HepG2 (cell line): Measurements from ENCODE around the gene CNR2. TPM values are rescaled to one million over a fixed set of nuclear protein-coding genes. Genes with fewer than 3 reads are reported as not detected.

Experiments
- ELF1 ChIP-seq: sonication (generic); formaldehyde crosslinking; IDR thresholded peaks from 2 replicates; pipeline ENCODE4 v1.4.0; 2020; ENCODE audit warnings: missing genetic modification reagents
- STAG1 ChIP-seq: sonication (generic); formaldehyde crosslinking; IDR thresholded peaks from 2 replicates; pipeline ENCODE4 v1.4.0; 2020; ENCODE audit warnings: missing genetic modification reagents
- ZBTB38 ChIP-seq: sonication (generic); formaldehyde crosslinking; IDR thresholded peaks from 2 replicates; pipeline ENCODE4 v1.5.1; 2020; ENCODE audit warnings: mild to moderate bottlenecking, missing genetic modification reagents
- ZBTB7B ChIP-seq: sonication (generic); formaldehyde crosslinking; IDR thresholded peaks from 2 replicates; pipeline ENCODE4 v1.4.0; 2020; ENCODE audit warnings: missing genetic modification reagents
- ZMYM4 ChIP-seq: sonication (generic); formaldehyde crosslinking; IDR thresholded peaks from 2 replicates; pipeline ENCODE4 v1.8.1; 2023; ENCODE audit warnings: mild to moderate bottlenecking, missing genetic modification reagents
- ZNF350 ChIP-seq: sonication (generic); formaldehyde crosslinking; IDR thresholded peaks from 2 replicates; pipeline ENCODE4 v1.4.0; 2020; ENCODE audit warnings: mild to moderate bottlenecking, low read depth, missing genetic modification reagents, borderline replicate concordance
- ZNF432 ChIP-seq: sonication (generic); formaldehyde crosslinking; IDR thresholded peaks from 2 replicates; pipeline ENCODE4 v1.5.0; 2020; ENCODE audit warnings: missing genetic modification reagents, mild to moderate bottlenecking, borderline replicate concordance
- ZNF619 ChIP-seq: sonication (generic); formaldehyde crosslinking; IDR thresholded peaks from 2 replicates; pipeline ENCODE4 v1.4.0; 2020; ENCODE audit warnings: mild to moderate bottlenecking, missing genetic modification reagents
- polyA plus RNA-seq, 8 experiments: library from polyadenylated mRNA; depleted of rRNA in 3 of 8; stranded (reverse) in 7 of 8; unstranded in 1 of 8; fragments of >200 nt; fragmentation: Illumina TruSeq in 4 of 8; extraction: Trizol in 4 of 8; gene quantifications; 2 replicates each; pipeline versions ENCODE4 v1.2.1 to v1.2.3, GENCODE V29; 2011 to 2016; ENCODE audit warnings: low read depth in 4 of 8, missing spikeins in 1 of 8, mixed read lengths in 1 of 8; ENCODE audit not compliant: insufficient read depth in 1 of 8
- total RNA-seq, 5 experiments: library from RNA; depleted of rRNA; stranded (reverse); fragments of >200 nt; fragmentation: Illumina TruSeq; extraction: Trizol; gene quantifications; 2 replicates each; pipeline ENCODE4 v1.2.3, GENCODE V29; 2016; ENCODE audit warnings: low read depth in 1 of 5
- TF ChIP-seq, protein P1 (sequence below): sonication (generic); formaldehyde crosslinking; conservative IDR thresholded peaks from 2 replicates; pipeline ENCODE4 v1.4.0; 2020; ENCODE audit warnings: missing genetic modification reagents
- TF ChIP-seq, protein P2 (sequence below), 2 experiments: sonication (generic) in 1 of 2; formaldehyde crosslinking in 1 of 2; IDR thresholded peaks; 2 replicates each; pipeline versions ENCODE4 v1.4.0 to v1.6.1; 2018 to 2020; ENCODE audit warnings: missing genetic modification reagents in 2 of 2, borderline replicate concordance in 1 of 2, low read depth in 1 of 2, mild to moderate bottlenecking in 1 of 2, missing biosample characterization in 1 of 2
- TF ChIP-seq, protein P3 (sequence below): sonication (generic); formaldehyde crosslinking; IDR thresholded peaks from 2 replicates; pipeline ENCODE4 v1.5.0; 2020; ENCODE audit warnings: mild to moderate bottlenecking, missing genetic modification reagents, moderate library complexity
- TF ChIP-seq, protein P4 (sequence below): sonication (generic); formaldehyde crosslinking; IDR thresholded peaks from 2 replicates; pipeline ENCODE4 v1.8.1; 2023; ENCODE audit warnings: missing genetic modification reagents, mild to moderate bottlenecking, borderline replicate concordance
- TF ChIP-seq, protein P5 (sequence below), 2 experiments: sonication (generic) in 1 of 2; formaldehyde crosslinking in 1 of 2; IDR thresholded peaks; 2 replicates each; pipeline versions ENCODE4 v1.6.1 to v1.9.0; 2014 to 2022; ENCODE audit warnings: antibody characterized with exemption in 1 of 2, borderline replicate concordance in 1 of 2, inconsistent platforms in 1 of 2, low read depth in 1 of 2, missing genetic modification reagents in 1 of 2

The CNR2 gene
- total and polyA plus RNA-seq, 2 of the 13 experiments (the other 11 are each of a cell fraction or from before 2014, with no cell fraction given) = not detected

DNA sequence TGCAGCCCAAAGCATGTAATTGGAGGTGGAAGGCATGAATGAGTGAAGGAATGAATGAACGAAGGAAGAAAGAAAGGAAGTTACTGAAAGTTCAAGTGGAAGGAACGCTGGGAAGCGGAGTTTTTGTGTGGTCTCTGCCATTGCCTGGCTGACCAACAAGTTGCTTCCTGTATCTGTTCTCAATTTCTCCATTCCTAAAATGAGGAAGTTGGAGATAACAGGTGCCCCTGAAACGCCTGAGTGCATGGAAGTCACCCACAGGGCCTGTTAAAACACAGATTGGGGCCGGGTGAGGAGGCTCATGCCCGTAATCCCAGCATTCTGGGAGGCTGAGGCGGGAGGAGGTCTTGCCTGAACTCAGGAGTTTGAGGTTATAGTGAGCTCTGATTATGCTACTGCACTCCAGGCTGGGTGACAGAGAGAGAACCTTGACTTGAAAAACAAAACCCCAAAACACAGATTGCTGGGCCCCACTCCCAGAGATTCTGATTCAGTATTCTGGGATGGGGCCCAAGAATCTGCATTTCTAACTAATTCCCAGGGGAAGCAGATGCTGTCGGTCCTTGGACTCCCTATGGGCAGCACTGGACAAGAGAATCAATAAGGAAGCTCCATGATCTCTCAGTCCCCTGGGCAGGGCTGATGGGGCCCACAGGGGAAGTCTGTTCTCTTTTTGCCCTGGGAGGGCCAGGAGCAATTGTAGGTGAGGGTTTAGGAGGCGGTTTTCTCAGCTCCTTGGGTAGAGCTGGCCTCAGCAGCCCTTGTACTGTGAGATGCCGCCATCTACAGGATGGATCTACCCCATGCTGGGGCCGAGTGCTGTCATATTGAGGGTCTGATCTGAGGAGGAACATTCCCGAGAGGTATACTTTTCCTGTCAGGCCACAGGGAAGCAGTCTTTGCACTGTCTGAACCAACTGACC, 3.3 kb upstream of the CNR2 start (continued):
- TF ChIP-seq, protein P1, sequence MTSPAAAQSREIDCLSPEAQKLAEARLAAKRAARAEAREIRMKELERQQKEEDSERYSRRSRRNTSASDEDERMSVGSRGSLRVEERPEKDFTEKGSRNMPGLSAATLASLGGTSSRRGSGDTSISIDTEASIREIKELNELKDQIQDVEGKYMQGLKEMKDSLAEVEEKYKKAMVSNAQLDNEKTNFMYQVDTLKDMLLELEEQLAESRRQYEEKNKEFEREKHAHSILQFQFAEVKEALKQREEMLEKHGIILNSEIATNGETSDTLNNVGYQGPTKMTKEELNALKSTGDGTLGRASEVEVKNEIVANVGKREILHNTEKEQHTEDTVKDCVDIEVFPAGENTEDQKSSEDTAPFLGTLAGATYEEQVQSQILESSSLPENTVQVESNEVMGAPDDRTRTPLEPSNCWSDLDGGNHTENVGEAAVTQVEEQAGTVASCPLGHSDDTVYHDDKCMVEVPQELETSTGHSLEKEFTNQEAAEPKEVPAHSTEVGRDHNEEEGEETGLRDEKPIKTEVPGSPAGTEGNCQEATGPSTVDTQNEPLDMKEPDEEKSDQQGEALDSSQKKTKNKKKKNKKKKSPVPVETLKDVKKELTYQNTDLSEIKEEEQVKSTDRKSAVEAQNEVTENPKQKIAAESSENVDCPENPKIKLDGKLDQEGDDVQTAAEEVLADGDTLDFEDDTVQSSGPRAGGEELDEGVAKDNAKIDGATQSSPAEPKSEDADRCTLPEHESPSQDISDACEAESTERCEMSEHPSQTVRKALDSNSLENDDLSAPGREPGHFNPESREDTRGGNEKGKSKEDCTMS (CRISPR knock-in tag) = no peak
- TF ChIP-seq ZNF619 (CRISPR knock-in tag) = 0 out of 2 replicates have a peak, but pooled peaks have one; percentile 36
- TF ChIP-seq, protein P2, sequence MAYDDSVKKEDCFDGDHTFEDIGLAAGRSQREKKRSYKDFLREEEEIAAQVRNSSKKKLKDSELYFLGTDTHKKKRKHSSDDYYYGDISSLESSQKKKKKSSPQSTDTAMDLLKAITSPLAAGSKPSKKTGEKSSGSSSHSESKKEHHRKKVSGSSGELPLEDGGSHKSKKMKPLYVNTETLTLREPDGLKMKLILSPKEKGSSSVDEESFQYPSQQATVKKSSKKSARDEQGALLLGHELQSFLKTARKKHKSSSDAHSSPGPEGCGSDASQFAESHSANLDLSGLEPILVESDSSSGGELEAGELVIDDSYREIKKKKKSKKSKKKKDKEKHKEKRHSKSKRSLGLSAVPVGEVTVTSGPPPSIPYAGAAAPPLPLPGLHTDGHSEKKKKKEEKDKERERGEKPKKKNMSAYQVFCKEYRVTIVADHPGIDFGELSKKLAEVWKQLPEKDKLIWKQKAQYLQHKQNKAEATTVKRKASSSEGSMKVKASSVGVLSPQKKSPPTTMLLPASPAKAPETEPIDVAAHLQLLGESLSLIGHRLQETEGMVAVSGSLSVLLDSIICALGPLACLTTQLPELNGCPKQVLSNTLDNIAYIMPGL (CRISPR knock-in tag; IDR thresholded peaks at IDR 0.05; ENCODE audit: borderline replicate concordance in 1 of 2, low read depth in 1 of 2) = peak in 1 of 2 experiments; percentile 50; a peak in 1 of 4 replicates
- TF ChIP-seq, protein P3, sequence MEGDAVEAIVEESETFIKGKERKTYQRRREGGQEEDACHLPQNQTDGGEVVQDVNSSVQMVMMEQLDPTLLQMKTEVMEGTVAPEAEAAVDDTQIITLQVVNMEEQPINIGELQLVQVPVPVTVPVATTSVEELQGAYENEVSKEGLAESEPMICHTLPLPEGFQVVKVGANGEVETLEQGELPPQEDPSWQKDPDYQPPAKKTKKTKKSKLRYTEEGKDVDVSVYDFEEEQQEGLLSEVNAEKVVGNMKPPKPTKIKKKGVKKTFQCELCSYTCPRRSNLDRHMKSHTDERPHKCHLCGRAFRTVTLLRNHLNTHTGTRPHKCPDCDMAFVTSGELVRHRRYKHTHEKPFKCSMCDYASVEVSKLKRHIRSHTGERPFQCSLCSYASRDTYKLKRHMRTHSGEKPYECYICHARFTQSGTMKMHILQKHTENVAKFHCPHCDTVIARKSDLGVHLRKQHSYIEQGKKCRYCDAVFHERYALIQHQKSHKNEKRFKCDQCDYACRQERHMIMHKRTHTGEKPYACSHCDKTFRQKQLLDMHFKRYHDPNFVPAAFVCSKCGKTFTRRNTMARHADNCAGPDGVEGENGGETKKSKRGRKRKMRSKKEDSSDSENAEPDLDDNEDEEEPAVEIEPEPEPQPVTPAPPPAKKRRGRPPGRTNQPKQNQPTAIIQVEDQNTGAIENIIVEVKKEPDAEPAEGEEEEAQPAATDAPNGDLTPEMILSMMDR (CRISPR knock-in tag) = peak; percentile 94
- TF ChIP-seq, protein P4, sequence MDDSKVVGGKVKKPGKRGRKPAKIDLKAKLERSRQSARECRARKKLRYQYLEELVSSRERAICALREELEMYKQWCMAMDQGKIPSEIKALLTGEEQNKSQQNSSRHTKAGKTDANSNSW = no peak
- TF ChIP-seq ELF1 (CRISPR knock-in tag) = 0 out of 2 replicates have a peak, but pooled peaks have one; percentile 32
- peak; percentile 90 for TF ChIP-seq STAG1 (CRISPR knock-in tag)
- 0 out of 2 replicates have a peak, but pooled peaks have one; percentile 14 for TF ChIP-seq ZBTB38 (CRISPR knock-in tag)
- TF ChIP-seq ZMYM4 (CRISPR knock-in tag) = peak; percentile 33; the same call in 1 of the 2 replicates
- TF ChIP-seq ZNF432 (CRISPR knock-in tag) = no peak
- TF ChIP-seq ZNF350 (CRISPR knock-in tag) = peak; percentile 20; the same call in 1 of the 2 replicates
- peak; percentile 37; the same call in 1 of the 2 replicates for TF ChIP-seq ZBTB7B (CRISPR knock-in tag)
- TF ChIP-seq, protein P5, sequence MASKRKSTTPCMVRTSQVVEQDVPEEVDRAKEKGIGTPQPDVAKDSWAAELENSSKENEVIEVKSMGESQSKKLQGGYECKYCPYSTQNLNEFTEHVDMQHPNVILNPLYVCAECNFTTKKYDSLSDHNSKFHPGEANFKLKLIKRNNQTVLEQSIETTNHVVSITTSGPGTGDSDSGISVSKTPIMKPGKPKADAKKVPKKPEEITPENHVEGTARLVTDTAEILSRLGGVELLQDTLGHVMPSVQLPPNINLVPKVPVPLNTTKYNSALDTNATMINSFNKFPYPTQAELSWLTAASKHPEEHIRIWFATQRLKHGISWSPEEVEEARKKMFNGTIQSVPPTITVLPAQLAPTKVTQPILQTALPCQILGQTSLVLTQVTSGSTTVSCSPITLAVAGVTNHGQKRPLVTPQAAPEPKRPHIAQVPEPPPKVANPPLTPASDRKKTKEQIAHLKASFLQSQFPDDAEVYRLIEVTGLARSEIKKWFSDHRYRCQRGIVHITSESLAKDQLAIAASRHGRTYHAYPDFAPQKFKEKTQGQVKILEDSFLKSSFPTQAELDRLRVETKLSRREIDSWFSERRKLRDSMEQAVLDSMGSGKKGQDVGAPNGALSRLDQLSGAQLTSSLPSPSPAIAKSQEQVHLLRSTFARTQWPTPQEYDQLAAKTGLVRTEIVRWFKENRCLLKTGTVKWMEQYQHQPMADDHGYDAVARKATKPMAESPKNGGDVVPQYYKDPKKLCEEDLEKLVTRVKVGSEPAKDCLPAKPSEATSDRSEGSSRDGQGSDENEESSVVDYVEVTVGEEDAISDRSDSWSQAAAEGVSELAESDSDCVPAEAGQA (IDR thresholded peaks at IDR 0.05; ENCODE audit: low read depth) = no peak
- TF ChIP-seq, protein P5 (CRISPR knock-in tag; IDR thresholded peaks at IDR 0.05; ENCODE audit: borderline replicate concordance) = no peak
